RWPE2 (cell line): ENCODE measurements around the gene APOM.

Source experiments
- ATAC-seq: fragments of 200-7000 bp; cut with Tn5 transposase; 3 replicates; pipeline ENCODE4 v1.9.1; 2021; ENCODE audit warnings: low read depth
- DNase-seq: peaks from one replicate; pipeline ENCODE4 v3.0.0-alpha.2; 2020; ENCODE audit warnings: low spot score
- H3K27ac ChIP-seq: fragments of 450-650 bp; 2 replicates; pipeline ENCODE4 v1.5.1; 2017; ENCODE audit warnings: mild to moderate bottlenecking; ENCODE audit not compliant: poor library complexity, severe bottlenecking
- H3K27me3 ChIP-seq: fragments of 250-450 bp; sonication (Bioruptor Pico); 2 replicates; pipeline ENCODE4 v1.5.1; 2021; ENCODE audit warnings: mild to moderate bottlenecking, moderate library complexity; ENCODE audit not compliant: insufficient read depth, poor library complexity, severe bottlenecking
- H3K36me3 ChIP-seq: fragments of 250-450 bp; sonication (Bioruptor Pico); 2 replicates; pipeline ENCODE4 v1.5.1; 2020; ENCODE audit warnings: low read depth, mild to moderate bottlenecking, moderate library complexity
- H3K4me1 ChIP-seq: fragments of 250-450 bp; sonication (Bioruptor Pico); 2 replicates; pipeline ENCODE4 v1.5.1; 2021; ENCODE audit warnings: mild to moderate bottlenecking, moderate library complexity; ENCODE audit not compliant: insufficient read depth, poor library complexity, severe bottlenecking
- H3K4me3 ChIP-seq: fragments of 250-450 bp; sonication (Bioruptor Pico); 2 replicates; pipeline ENCODE4 v1.5.1; 2021; ENCODE audit warnings: mild to moderate bottlenecking, moderate library complexity; ENCODE audit not compliant: severe bottlenecking
- H3K9me3 ChIP-seq: fragments of 250-450 bp; sonication (Bioruptor Pico); 2 replicates; pipeline ENCODE4 v1.5.1; 2021; ENCODE audit warnings: mild to moderate bottlenecking, moderate library complexity; ENCODE audit not compliant: severe bottlenecking
- TF ChIP-seq, protein P1 (sequence below): fragments of 450-650 bp; IDR thresholded peaks from one replicate; pipeline ENCODE4 v1.5.1; 2017; ENCODE audit warnings: mild to moderate bottlenecking, moderate library complexity; ENCODE audit not compliant: poor library complexity, severe bottlenecking

APOM gene

DNA sequence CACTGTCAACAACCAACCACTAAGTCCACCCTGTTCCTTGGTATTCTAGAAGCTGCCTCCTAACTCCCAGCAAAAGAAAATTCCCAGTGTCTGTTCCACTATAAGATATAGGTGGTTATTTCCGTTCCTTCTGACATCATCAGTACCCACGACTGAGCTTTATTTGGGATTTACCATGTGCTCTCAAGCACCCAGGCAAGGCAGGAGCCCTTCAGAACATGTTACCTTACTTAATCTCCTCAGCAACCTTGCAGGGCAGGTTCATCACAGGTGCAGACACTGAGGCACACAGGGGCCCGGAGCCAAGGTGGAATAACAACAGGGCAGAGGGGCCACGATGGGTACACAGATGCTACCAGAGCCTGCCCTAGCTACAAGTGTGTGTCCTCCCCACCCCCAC is 36.7 kb downstream of the APOM start:
- ATAC-seq: no peak
- H3K4me1 ChIP-seq: no peaks in the 10 kb centered on the region
- H3K27ac ChIP-seq: no peak overlapping the region
- no peak overlapping the region for H3K4me3 ChIP-seq
- H3K27me3 ChIP-seq: no peaks in the 10 kb centered on the region
- peaks cover 45% of the 10 kb centered on the region for H3K36me3 ChIP-seq
- H3K9me3 ChIP-seq: no peaks in the 10 kb centered on the region
- TF ChIP-seq, protein P1, sequence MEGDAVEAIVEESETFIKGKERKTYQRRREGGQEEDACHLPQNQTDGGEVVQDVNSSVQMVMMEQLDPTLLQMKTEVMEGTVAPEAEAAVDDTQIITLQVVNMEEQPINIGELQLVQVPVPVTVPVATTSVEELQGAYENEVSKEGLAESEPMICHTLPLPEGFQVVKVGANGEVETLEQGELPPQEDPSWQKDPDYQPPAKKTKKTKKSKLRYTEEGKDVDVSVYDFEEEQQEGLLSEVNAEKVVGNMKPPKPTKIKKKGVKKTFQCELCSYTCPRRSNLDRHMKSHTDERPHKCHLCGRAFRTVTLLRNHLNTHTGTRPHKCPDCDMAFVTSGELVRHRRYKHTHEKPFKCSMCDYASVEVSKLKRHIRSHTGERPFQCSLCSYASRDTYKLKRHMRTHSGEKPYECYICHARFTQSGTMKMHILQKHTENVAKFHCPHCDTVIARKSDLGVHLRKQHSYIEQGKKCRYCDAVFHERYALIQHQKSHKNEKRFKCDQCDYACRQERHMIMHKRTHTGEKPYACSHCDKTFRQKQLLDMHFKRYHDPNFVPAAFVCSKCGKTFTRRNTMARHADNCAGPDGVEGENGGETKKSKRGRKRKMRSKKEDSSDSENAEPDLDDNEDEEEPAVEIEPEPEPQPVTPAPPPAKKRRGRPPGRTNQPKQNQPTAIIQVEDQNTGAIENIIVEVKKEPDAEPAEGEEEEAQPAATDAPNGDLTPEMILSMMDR: no peak
- no peak for DNase-seq

DNA sequence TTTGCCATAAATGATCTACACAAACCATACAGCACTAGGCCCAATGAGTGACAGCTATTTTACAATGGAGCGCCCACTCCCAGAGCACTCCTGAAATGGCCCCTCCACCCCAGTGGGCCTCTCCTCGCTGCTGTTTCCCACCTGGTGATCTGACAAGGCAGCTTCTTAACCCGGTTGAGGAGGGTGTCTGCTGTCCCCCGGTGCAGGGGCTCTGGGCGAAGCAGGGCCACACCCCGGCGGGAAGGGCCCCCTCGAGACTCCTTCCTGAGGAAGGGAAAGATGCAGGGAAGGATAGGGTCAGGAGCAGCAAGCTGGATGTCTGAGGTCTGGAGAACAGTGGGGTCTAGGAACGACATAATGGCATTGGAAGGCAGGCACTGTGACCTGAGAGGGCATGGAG is 37.2 kb downstream of the APOM start:
- ATAC-seq (no peak), DNase-seq (no peak)
- Histone ChIP-seq H3K27me3 (no peaks in the 10 kb centered on the region), H3K27ac (no peak overlapping the region), H3K9me3 (no peaks in the 10 kb centered on the region), H3K4me3 (no peak overlapping the region), H3K4me1 (no peaks in the 10 kb centered on the region), H3K36me3 (peaks cover 45% of the 10 kb centered on the region)
- TF ChIP-seq, protein P1: no peak

DNA sequence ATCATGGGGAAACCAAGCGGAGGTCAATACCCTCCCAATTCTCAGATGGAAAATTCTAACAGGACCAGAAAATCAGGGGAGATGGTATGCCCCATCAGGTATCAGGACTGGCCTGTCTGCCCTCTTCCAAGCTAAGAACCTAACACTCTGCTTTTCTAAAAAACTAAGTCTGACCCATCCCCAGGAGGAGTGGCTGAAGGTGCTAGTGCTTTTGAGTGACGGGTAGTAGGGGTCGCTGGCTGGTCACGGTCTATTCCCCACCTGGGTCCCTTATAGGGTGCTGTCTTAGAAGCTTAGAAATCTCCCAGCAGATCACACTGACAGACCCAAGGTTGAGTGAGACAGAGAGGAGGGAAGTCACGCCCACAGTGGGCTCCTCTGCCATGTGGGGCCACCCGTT is 37.8 kb downstream of the APOM start:
- Histone ChIP-seq H3K9me3 (no peaks in the 10 kb centered on the region), H3K27ac (no peak overlapping the region), H3K36me3 (peaks cover 42% of the 10 kb centered on the region), H3K27me3 (no peaks in the 10 kb centered on the region), H3K4me3 (no peak overlapping the region), H3K4me1 (no peaks in the 10 kb centered on the region)
- TF ChIP-seq, protein P1: no peak
- DNase-seq: no peak
- ATAC-seq: no peak

DNA sequence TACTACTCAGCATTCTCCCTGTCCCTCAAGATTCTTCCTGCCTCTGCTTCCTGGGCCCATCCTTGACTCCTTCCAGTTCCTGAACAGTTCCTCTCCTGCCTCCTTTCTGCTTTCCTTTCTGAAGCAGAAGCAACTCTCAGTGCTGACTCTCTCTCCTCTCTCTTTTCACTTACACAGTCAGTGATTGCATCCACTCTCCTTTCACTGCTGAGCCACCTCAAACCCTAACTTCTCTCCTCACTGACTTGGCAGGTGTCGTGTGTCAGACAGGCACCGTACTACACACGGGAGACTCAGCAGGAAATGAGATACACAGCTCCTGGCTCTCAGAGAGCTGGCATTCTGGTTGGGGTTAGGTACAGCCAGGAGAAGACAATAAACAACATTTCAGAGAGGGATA is 41.9 kb downstream of the APOM start:
- no peak for ATAC-seq

DNA sequence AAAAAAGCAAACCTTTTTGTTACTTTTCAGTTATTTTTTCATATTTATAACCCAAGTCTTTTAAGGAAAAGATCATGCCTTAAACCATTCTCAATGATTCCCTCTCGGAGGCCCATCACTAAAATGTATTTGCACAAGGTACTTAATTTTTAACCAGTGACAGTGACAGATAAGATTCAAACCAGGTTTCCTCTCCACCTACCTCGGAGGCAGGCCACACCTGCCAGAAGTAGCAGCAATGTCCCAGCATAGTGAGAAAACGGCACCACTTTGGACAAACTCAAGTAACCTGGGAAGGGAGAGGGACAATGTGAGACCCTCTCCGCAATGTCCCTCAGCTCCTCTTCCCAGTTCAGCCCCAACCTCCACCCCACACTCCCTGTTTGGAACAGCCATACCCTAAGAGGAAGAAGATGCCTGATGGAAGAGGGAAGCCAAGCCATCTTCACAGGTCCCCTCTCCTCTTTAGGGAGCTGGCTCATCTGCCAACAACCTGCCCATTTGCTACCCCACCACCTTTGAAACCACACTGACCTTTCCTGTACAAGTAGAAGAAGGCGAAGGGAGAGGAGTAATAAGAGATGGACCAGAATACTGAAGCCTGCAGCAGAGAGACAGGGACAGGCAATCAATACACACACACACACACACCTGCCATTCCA is 45.2 kb downstream of the APOM start:
- Histone ChIP-seq H3K4me3 (no peak overlapping the region), H3K27me3 (no peaks in the 10 kb centered on the region), H3K4me1 (no peaks in the 10 kb centered on the region), H3K36me3 (peaks cover 20% of the 10 kb centered on the region), H3K9me3 (no peaks in the 10 kb centered on the region), H3K27ac (no peak overlapping the region)
- no peak for ATAC-seq
- TF ChIP-seq, protein P1: no peak
- DNase-seq: no peak

More for the DNA sequence above, 41.9 kb downstream of the APOM start:
- H3K4me3 ChIP-seq: no peak overlapping the region
- TF ChIP-seq, protein P1: no peak
- no peak for DNase-seq
- H3K9me3 ChIP-seq: no peaks in the 10 kb centered on the region
- no peak overlapping the region for H3K27ac ChIP-seq
- H3K36me3 ChIP-seq: peaks cover 34% of the 10 kb centered on the region
- H3K27me3 ChIP-seq: no peaks in the 10 kb centered on the region
- no peaks in the 10 kb centered on the region for H3K4me1 ChIP-seq
